Measurements from ENCODE around the gene TTC23.

The TTC23 gene

DNA sequence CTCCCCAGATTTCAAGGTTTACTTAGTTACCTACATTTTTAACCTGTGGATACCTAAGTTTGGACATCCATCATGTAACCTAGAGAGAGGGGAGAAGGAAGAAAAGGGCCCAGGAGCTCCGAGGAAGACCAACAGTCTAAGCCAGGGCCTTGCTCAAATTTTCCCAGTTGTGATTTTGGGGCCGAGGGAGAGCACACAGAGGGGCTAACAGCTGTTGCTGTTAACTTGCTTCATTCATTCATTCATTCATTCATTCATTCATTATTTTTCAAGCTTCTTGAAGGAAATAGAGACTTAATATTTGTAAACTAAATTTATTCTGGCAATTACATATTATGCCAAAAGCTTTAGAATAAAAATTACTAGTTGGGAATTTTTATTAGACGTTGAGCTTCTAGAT lies 121.6 kb downstream of the TTC23 start:
- no peak overlapping the region for H2BK5ac ChIP-seq (ENCODE audit: low read depth, low read length, poor library complexity)
- peaks cover 32 to 36% of the 10 kb centered on the region in 2 experiments for H3K4me1 ChIP-seq (ENCODE audit: control insufficient read depth in 1 of 2, insufficient read depth in 2 of 2, low read length in 2 of 2)
- H2AFZ ChIP-seq (ENCODE audit: insufficient read depth, low read length, poor library complexity), result no peak overlapping the region
- no peak overlapping the region for H2BK12ac ChIP-seq (ENCODE audit: low read length)
- no peak overlapping the region for H4K91ac ChIP-seq (ENCODE audit: low read depth, low read length)
- H3K9ac ChIP-seq (ENCODE audit: low read length), result no peak overlapping the region
- no peaks in the 10 kb centered on the region for H3K9me3 ChIP-seq (ENCODE audit: insufficient read depth, low read depth, low read length)
- no peak overlapping the region for H2BK120ac ChIP-seq (ENCODE audit: insufficient read depth, low read length, poor library complexity)
- no peak overlapping the region for H3K4me2 ChIP-seq (ENCODE audit: low read length)
- no peaks in the 10 kb centered on the region for H3K27me3 ChIP-seq (ENCODE audit: insufficient read depth, low read length)
- H3K18ac ChIP-seq (ENCODE audit: low read length), result no peak overlapping the region
- no peak overlapping the region for H4K12ac ChIP-seq (ENCODE audit: low read depth, low read length)
- no peak overlapping the region for H3K23ac ChIP-seq (ENCODE audit: low read length)
- no CpG with 5 or more reads among the region's 3 CpGs for WGBS (ENCODE audit: extremely low coverage, insufficient coverage, insufficient read length)
- no peak overlapping the region for H4K8ac ChIP-seq (ENCODE audit: low read depth, low read length)
- no peak for DNase-seq
- H3K79me1 ChIP-seq (ENCODE audit: low read length), result peaks cover 31% of the 10 kb centered on the region
- no peak overlapping the region for H2AK5ac ChIP-seq (ENCODE audit: low read length)
- H3K27ac ChIP-seq (ENCODE audit: low read depth, low read length), result no peak overlapping the region
- no peak overlapping the region for H3K4ac ChIP-seq (ENCODE audit: low read depth, low read length)
- peaks cover 13% of the 10 kb centered on the region for H3K79me2 ChIP-seq (ENCODE audit: control insufficient read depth, insufficient read depth, low read length, poor library complexity)
- no peak overlapping the region for H3K14ac ChIP-seq (ENCODE audit: low read length)
- H3K36me3 ChIP-seq (ENCODE audit: control insufficient read depth in 1 of 2, insufficient read depth in 2 of 2, low read length in 2 of 2), result peaks cover 29 to 44% of the 10 kb centered on the region in 2 experiments
- H3K4me3 ChIP-seq (ENCODE audit: low read depth, low read length), result no peak overlapping the region

GRCh38 chr15:99126930-99127329 lies 122.5 kb downstream of the TTC23 start:
- no peak overlapping the region for H3K18ac ChIP-seq (ENCODE audit: low read length)
- no peak for DNase-seq
- no peak overlapping the region for H2AK5ac ChIP-seq (ENCODE audit: low read length)
- no peaks in the 10 kb centered on the region for H3K9me3 ChIP-seq (ENCODE audit: insufficient read depth, low read depth, low read length)
- H3K4me3 ChIP-seq (ENCODE audit: low read depth, low read length), result no peak overlapping the region
- H4K91ac ChIP-seq (ENCODE audit: low read depth, low read length), result no peak overlapping the region
- no peak overlapping the region for H4K12ac ChIP-seq (ENCODE audit: low read depth, low read length)
- H2BK12ac ChIP-seq (ENCODE audit: low read length), result peak overlapping the region; percentile 7
- peaks cover 32 to 36% of the 10 kb centered on the region in 2 experiments for H3K4me1 ChIP-seq (ENCODE audit: control insufficient read depth in 1 of 2, insufficient read depth in 2 of 2, low read length in 2 of 2)
- peaks cover 24 to 35% of the 10 kb centered on the region in 2 experiments for H3K36me3 ChIP-seq (ENCODE audit: control insufficient read depth in 1 of 2, insufficient read depth in 2 of 2, low read length in 2 of 2)
- no peak overlapping the region for H2BK120ac ChIP-seq (ENCODE audit: insufficient read depth, low read length, poor library complexity)
- no peak overlapping the region for H2BK5ac ChIP-seq (ENCODE audit: low read depth, low read length, poor library complexity)
- H3K79me1 ChIP-seq (ENCODE audit: low read length), result peaks cover 31% of the 10 kb centered on the region
- H3K27ac ChIP-seq (ENCODE audit: low read depth, low read length), result no peak overlapping the region
- H3K9ac ChIP-seq (ENCODE audit: low read length), result no peak overlapping the region
- no peak overlapping the region for H2AFZ ChIP-seq (ENCODE audit: insufficient read depth, low read length, poor library complexity)
- H3K23ac ChIP-seq (ENCODE audit: low read length), result no peak overlapping the region
- H3K79me2 ChIP-seq (ENCODE audit: control insufficient read depth, insufficient read depth, low read length, poor library complexity), result peaks cover 13% of the 10 kb centered on the region
- no CpG with 5 or more reads among the region's 3 CpGs for WGBS (ENCODE audit: extremely low coverage, insufficient coverage, insufficient read length)
- no peak overlapping the region for H3K4me2 ChIP-seq (ENCODE audit: low read length)
- no peak overlapping the region for H3K14ac ChIP-seq (ENCODE audit: low read length)
- no peak overlapping the region for H4K8ac ChIP-seq (ENCODE audit: low read depth, low read length)
- H3K27me3 ChIP-seq (ENCODE audit: insufficient read depth, low read length), result no peaks in the 10 kb centered on the region
- H3K4ac ChIP-seq (ENCODE audit: low read depth, low read length), result no peak overlapping the region

DNA sequence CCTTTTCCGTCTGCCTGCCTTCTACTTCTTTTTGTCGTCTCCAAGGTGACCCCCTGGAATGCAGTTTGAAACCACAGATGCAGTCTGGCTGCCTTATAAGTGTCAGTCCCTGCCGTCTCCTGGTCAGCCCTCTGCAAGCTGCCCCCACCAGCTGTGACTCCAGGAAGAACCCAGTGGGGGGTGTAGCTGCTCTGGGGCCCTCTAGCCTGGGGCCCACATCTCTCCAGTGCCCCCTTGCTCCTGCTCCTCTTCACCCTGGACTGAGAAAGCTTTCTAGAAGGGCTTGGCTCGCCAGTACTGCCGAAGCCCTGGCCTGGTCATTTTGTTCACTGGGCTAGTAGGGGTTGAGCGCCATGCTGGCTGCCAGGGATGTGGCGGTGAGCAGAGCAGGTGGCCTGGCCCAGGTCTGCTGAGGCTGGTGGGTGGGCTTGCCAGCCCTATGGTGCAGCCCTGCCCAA lies 123.2 kb downstream of the TTC23 start:
- H4K8ac ChIP-seq (ENCODE audit: low read depth, low read length), result peak overlapping the region; percentile 51

DNA sequence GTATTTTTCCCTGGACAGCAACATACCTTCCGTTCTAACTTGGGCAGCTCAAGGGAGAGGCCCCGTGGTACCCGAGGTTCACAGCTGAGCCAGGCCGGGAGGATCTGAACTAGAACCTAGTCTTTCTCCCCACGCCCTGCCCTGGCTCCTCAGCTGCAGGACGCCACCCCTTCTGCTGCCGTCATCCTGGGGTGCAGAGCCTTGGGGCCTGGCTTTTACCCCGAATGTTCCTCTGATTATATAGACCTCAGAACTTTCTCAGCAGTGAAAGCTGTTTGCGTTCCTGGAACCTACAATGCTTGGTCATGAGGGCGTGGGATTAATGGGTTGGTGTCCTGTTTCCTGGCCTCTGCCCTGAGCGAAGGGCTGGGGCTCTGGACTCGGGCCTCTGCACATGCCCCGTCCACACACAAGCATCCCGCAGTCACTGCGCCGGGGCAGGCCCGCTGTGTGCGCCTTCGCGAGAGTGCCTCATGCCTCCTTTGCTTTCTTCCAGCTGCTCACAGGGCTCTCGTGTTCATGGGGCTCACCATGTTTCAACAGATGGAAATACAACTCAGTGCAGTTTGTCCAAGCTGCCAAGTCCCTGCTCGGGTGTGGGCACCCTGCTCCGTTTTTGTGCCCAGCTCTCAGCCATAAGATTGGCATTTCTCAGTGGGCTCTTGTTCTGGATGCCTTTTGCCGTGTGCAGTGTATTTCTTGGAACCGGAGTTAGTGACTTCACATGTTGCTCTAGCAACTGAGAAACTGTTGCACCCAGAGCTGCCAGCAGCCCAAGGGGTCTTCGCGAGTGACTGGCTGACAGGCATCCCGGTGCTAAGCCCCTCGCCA lies 124.1 kb downstream of the TTC23 start:
- Histone ChIP-seq H3K79me2 (ENCODE audit: control insufficient read depth, insufficient read depth, low read length, poor library complexity) (peaks cover 13% of the 10 kb centered on the region), H3K18ac (ENCODE audit: low read length) (peak overlapping the region; percentile 44), H2AK5ac (ENCODE audit: low read length) (peak overlapping the region; percentile 61), H2BK5ac (ENCODE audit: low read depth, low read length, poor library complexity) (peak overlapping the region; percentile 47), H2BK12ac (ENCODE audit: low read length) (peak overlapping the region; percentile 93), H3K4me2 (ENCODE audit: low read length) (no peak overlapping the region), H3K36me3 (ENCODE audit: control insufficient read depth in 1 of 2, insufficient read depth in 2 of 2, low read length in 2 of 2) (peaks cover 8 to 19% of the 10 kb centered on the region in 2 experiments), H3K4me1 (ENCODE audit: control insufficient read depth in 1 of 2, insufficient read depth in 2 of 2, low read length in 2 of 2) (peaks cover 39 to 47% of the 10 kb centered on the region in 2 experiments), H3K9me3 (ENCODE audit: insufficient read depth, low read depth, low read length) (peaks cover 2% of the 10 kb centered on the region), H3K27ac (ENCODE audit: low read depth, low read length) (peak overlapping the region; percentile 89), H4K8ac (ENCODE audit: low read depth, low read length) (peak overlapping the region; percentile 43), H3K27me3 (ENCODE audit: insufficient read depth, low read length) (no peaks in the 10 kb centered on the region), H3K14ac (ENCODE audit: low read length) (peak overlapping the region; percentile 73), H3K23ac (ENCODE audit: low read length) (no peak overlapping the region), H4K91ac (ENCODE audit: low read depth, low read length) (peak overlapping the region; percentile 89), H3K4me3 (ENCODE audit: low read depth, low read length) (no peak overlapping the region), H3K4ac (ENCODE audit: low read depth, low read length) (peak overlapping the region; percentile 47), H4K12ac (ENCODE audit: low read depth, low read length) (no peak overlapping the region), H2AFZ (ENCODE audit: insufficient read depth, low read length, poor library complexity) (peak overlapping the region; percentile 3), H3K79me1 (ENCODE audit: low read length) (peaks cover 31% of the 10 kb centered on the region), H2BK120ac (ENCODE audit: insufficient read depth, low read length, poor library complexity) (peak overlapping the region; percentile 92), H3K9ac (ENCODE audit: low read length) (no peak overlapping the region)
- no CpG with 5 or more reads among the region's 29 CpGs for WGBS (ENCODE audit: extremely low coverage, insufficient coverage, insufficient read length)
- DNase-seq, result no peak

More for the DNA sequence above, 123.2 kb downstream of the TTC23 start:
- Histone ChIP-seq H3K27ac (ENCODE audit: low read depth, low read length) (peak overlapping the region; percentile 16), H3K36me3 (ENCODE audit: control insufficient read depth in 1 of 2, insufficient read depth in 2 of 2, low read length in 2 of 2) (peaks cover 17 to 27% of the 10 kb centered on the region in 2 experiments), H3K4ac (ENCODE audit: low read depth, low read length) (peak overlapping the region; percentile 42), H3K14ac (ENCODE audit: low read length) (peak overlapping the region; percentile 33), H2BK120ac (ENCODE audit: insufficient read depth, low read length, poor library complexity) (peak overlapping the region; percentile 93), H3K4me1 (ENCODE audit: control insufficient read depth in 1 of 2, insufficient read depth in 2 of 2, low read length in 2 of 2) (peaks cover 34 to 38% of the 10 kb centered on the region in 2 experiments), H3K27me3 (ENCODE audit: insufficient read depth, low read length) (no peaks in the 10 kb centered on the region), H4K12ac (ENCODE audit: low read depth, low read length) (no peak overlapping the region), H3K79me1 (ENCODE audit: low read length) (peaks cover 31% of the 10 kb centered on the region), H2BK5ac (ENCODE audit: low read depth, low read length, poor library complexity) (peak overlapping the region; percentile 55), H3K9ac (ENCODE audit: low read length) (no peak overlapping the region), H3K23ac (ENCODE audit: low read length) (no peak overlapping the region), H4K91ac (ENCODE audit: low read depth, low read length) (peak overlapping the region; percentile 59), H3K18ac (ENCODE audit: low read length) (peak overlapping the region; percentile 57), H2AK5ac (ENCODE audit: low read length) (peak overlapping the region; percentile 49), H3K4me3 (ENCODE audit: low read depth, low read length) (no peak overlapping the region), H2AFZ (ENCODE audit: insufficient read depth, low read length, poor library complexity) (no peak overlapping the region), H3K4me2 (ENCODE audit: low read length) (peak overlapping the region; percentile 42), H3K9me3 (ENCODE audit: insufficient read depth, low read depth, low read length) (no peaks in the 10 kb centered on the region), H3K79me2 (ENCODE audit: control insufficient read depth, insufficient read depth, low read length, poor library complexity) (peaks cover 13% of the 10 kb centered on the region), H2BK12ac (ENCODE audit: low read length) (peak overlapping the region; percentile 48)
- DNase-seq, result no peak
- no CpG with 5 or more reads among the region's 7 CpGs for WGBS (ENCODE audit: extremely low coverage, insufficient coverage, insufficient read length)
